A549 (cell line): Measurements from ENCODE around the gene OCSTAMP. TPM values are rescaled to one million over a fixed set of nuclear protein-coding genes. Genes with fewer than 3 reads are reported as not detected.

Experiments
- ATAC-seq, 2 experiments: fragments of 200-7000 bp in 1 of 2; fragments of >200 bp in 1 of 2; cut with Nextera tagmentation in 1 of 2; cut with Tn5 transposase in 1 of 2; 3 replicates each; pipeline versions ENCODE4 v1.8.0 to v1.9.1; 2018 to 2020; ENCODE audit warnings: mild to moderate bottlenecking in 1 of 2, moderate library complexity in 1 of 2
- CTCF ChIA-PET: fragments of 300-600 bp; sonication (Branson Sonifier 250); formaldehyde crosslinking; extraction: SDS; loops from one replicate; lab custom pipeline; 2021; ENCODE audit warnings: antibody characterized with exemption, inconsistent platforms; lab: Yijun Ruan, JAX
- POLR2A ChIA-PET: fragments of 350-600 bp; formaldehyde crosslinking; extraction: SDS; loops from one replicate; lab custom pipeline; 2021; ENCODE audit warnings: antibody characterized with exemption, inconsistent platforms; lab: Yijun Ruan, JAX
- DNase-seq, 2 experiments: peaks; one replicate each; pipeline versions ENCODE4 v3.0.0 to v3.0.0-alpha.2; 2011 to 2016; ENCODE audit warnings: low read depth in 1 of 2, low spot score in 1 of 2
- FAIRE-seq: peaks from 2 replicates; lab custom pipeline; 2011; peaks lifted over from hg19 to GRCh38; lab: Jason Lieb, UNC
- H3K27ac ChIP-seq, 2 experiments: fragments of >200 bp; sonication (Bioruptor Twin); formaldehyde crosslinking; 3 replicates each; pipeline ENCODE4 v1.5.1; 2016 to 2017
- H3K4me1 ChIP-seq: fragments of >200 bp; sonication (Bioruptor Twin); formaldehyde crosslinking; 3 replicates; pipeline ENCODE4 v1.6.1; 2016
- H3K4me2 ChIP-seq: fragments of >200 bp; sonication (Bioruptor Twin); formaldehyde crosslinking; 3 replicates; pipeline ENCODE4 v1.6.1; 2016
- H3K4me3 ChIP-seq: fragments of >200 bp; sonication (Bioruptor Twin); formaldehyde crosslinking; 3 replicates; pipeline ENCODE4 v1.5.1; 2016
- H3K9me3 ChIP-seq: fragments of >200 bp; sonication (Bioruptor Twin); formaldehyde crosslinking; 3 replicates; pipeline ENCODE4 v1.6.1; 2016
- CBX8 ChIP-seq: fragments of 200-600 bp; sonication (generic); IDR thresholded peaks from 2 replicates; pipeline ENCODE4 v1.6.1; 2016
- CHD2 ChIP-seq: fragments of 150-350 bp; IDR thresholded peaks from 2 replicates; pipeline ENCODE4 v1.6.1; 2014; ENCODE audit warnings: low read length; ENCODE audit not compliant: partially characterized antibody
- CHD4 ChIP-seq: fragments of 200-600 bp; sonication (generic); IDR thresholded peaks from 2 replicates; pipeline ENCODE4 v1.6.1; 2016; ENCODE audit warnings: antibody characterized with exemption, mild to moderate bottlenecking, borderline replicate concordance
- EHF ChIP-seq: fragments of 250-450 bp; sonication (Bioruptor Pico); IDR thresholded peaks from 2 replicates; pipeline ENCODE4 v1.5.0; 2020; ENCODE audit warnings: mild to moderate bottlenecking
- EHMT2 ChIP-seq: fragments of 200-600 bp; sonication (generic); IDR thresholded peaks from 2 replicates; pipeline ENCODE4 v1.6.1; 2016; ENCODE audit warnings: antibody characterized with exemption, low read depth, mild to moderate bottlenecking, moderate library complexity
- FOXS1 ChIP-seq: fragments of 250-450 bp; sonication (Bioruptor Pico); IDR thresholded peaks from 2 replicates; pipeline ENCODE4 v1.5.0; 2020; ENCODE audit warnings: mild to moderate bottlenecking, moderate library complexity
- HEYL ChIP-seq: fragments of 250-450 bp; sonication (Bioruptor Pico); IDR thresholded peaks from 2 replicates; pipeline ENCODE4 v1.8.0; 2021; ENCODE audit warnings: mild to moderate bottlenecking, moderate library complexity
- HOXA7 ChIP-seq: fragments of 250-450 bp; sonication (Bioruptor Pico); IDR thresholded peaks from 2 replicates; pipeline ENCODE4 v1.5.0; 2020; ENCODE audit warnings: mild to moderate bottlenecking, moderate library complexity
- HOXB13 ChIP-seq: fragments of 250-450 bp; sonication (Bioruptor Pico); IDR thresholded peaks from 2 replicates; pipeline ENCODE4 v1.5.0; 2020; ENCODE audit warnings: low read depth, mild to moderate bottlenecking, moderate library complexity
- HOXB5 ChIP-seq: fragments of 250-450 bp; sonication (Bioruptor Pico); IDR thresholded peaks from 2 replicates; pipeline ENCODE4 v1.5.0; 2020; ENCODE audit warnings: mild to moderate bottlenecking, moderate library complexity
- JUNB ChIP-seq: fragments of >200 bp; sonication (Bioruptor Twin); formaldehyde crosslinking; IDR thresholded peaks from 2 replicates; pipeline ENCODE4 v1.6.1; 2016
- MAFK ChIP-seq: fragments of 450-650 bp; IDR thresholded peaks from 2 replicates; pipeline ENCODE4 v1.6.1; 2014; ENCODE audit not compliant: partially characterized antibody
- NFE2L2 ChIP-seq: fragments of 150-350 bp; conservative IDR thresholded peaks from 2 replicates; pipeline ENCODE4 v1.6.1; 2014; ENCODE audit warnings: low read length
- PHF8 ChIP-seq: fragments of 200-600 bp; sonication (generic); IDR thresholded peaks from 2 replicates; pipeline ENCODE4 v1.6.1; 2016; ENCODE audit warnings: low read depth, mild to moderate bottlenecking, antibody characterized with exemption, moderate library complexity, borderline replicate concordance
- RAD21 ChIP-seq, 2 experiments: fragments of >200 bp in 1 of 2; sonication (Bioruptor Twin) in 1 of 2; formaldehyde crosslinking in 1 of 2; IDR thresholded peaks in 1 of 2; conservative IDR thresholded peaks in 1 of 2; 2 replicates in 1 of 2; 3 replicates in 1 of 2; pipeline ENCODE4 v1.6.1; 2012 to 2018; ENCODE audit warnings: inconsistent platforms in 1 of 2
- RCOR1 ChIP-seq: fragments of 150-350 bp; IDR thresholded peaks from 2 replicates; pipeline ENCODE4 v1.6.1; 2014; ENCODE audit warnings: antibody characterized with exemption, low read length, low read depth
- SMC3 ChIP-seq: fragments of >200 bp; sonication (Bioruptor Twin); formaldehyde crosslinking; IDR thresholded peaks from 3 replicates; pipeline ENCODE4 v1.6.1; 2018; ENCODE audit warnings: inconsistent platforms
- TFCP2L1 ChIP-seq: fragments of 250-450 bp; sonication (Bioruptor Pico); IDR thresholded peaks from 2 replicates; pipeline ENCODE4 v1.5.0; 2021; ENCODE audit warnings: mild to moderate bottlenecking
- ZNF302 ChIP-seq: fragments of 250-450 bp; sonication (Bioruptor Pico); IDR thresholded peaks from 2 replicates; pipeline ENCODE4 v1.9.0; 2021; ENCODE audit warnings: inconsistent platforms, mild to moderate bottlenecking, moderate library complexity
- WGBS: methylation state at CpG from one replicate; pipeline ENCODE4 v1.1.6; 2017; ENCODE audit errors: missing lambda C conversion rate; 5-methylcytosine and 5-hydroxymethylcytosine counted together
- polyA plus RNA-seq, 4 experiments: library from polyadenylated mRNA; depleted of rRNA in 3 of 4; stranded (reverse); fragments of >200 nt; fragmentation: RNase III in 1 of 4; extraction: RNeasy Plus Mini Kit Qiagen cat#74134 plus additional on column Dnase treatment in 1 of 4; gene quantifications; 2 replicates in 3 of 4; 3 replicates in 1 of 4; pipeline ENCODE4 v1.2.3, GENCODE V29; 2011 to 2017
- TF ChIP-seq, protein P1 (sequence below): fragments of >200 bp; sonication (Bioruptor Twin); formaldehyde crosslinking; IDR thresholded peaks from 3 replicates; pipeline ENCODE4 v1.6.1; 2016
- TF ChIP-seq, protein P2 (sequence below): fragments of 250-450 bp; sonication (Bioruptor Pico); IDR thresholded peaks from 2 replicates; pipeline ENCODE4 v1.5.0; 2021; ENCODE audit warnings: mild to moderate bottlenecking, moderate library complexity, borderline replicate concordance
- TF ChIP-seq, protein P3 (sequence below): IDR thresholded peaks from 2 replicates; pipeline ENCODE4 v1.6.1; 2012; ENCODE audit warnings: low read depth, borderline replicate concordance

OCSTAMP gene
- polyA plus RNA-seq, 2 of the 4 experiments (the other 2 are of a cell fraction), result not detected

DNA sequence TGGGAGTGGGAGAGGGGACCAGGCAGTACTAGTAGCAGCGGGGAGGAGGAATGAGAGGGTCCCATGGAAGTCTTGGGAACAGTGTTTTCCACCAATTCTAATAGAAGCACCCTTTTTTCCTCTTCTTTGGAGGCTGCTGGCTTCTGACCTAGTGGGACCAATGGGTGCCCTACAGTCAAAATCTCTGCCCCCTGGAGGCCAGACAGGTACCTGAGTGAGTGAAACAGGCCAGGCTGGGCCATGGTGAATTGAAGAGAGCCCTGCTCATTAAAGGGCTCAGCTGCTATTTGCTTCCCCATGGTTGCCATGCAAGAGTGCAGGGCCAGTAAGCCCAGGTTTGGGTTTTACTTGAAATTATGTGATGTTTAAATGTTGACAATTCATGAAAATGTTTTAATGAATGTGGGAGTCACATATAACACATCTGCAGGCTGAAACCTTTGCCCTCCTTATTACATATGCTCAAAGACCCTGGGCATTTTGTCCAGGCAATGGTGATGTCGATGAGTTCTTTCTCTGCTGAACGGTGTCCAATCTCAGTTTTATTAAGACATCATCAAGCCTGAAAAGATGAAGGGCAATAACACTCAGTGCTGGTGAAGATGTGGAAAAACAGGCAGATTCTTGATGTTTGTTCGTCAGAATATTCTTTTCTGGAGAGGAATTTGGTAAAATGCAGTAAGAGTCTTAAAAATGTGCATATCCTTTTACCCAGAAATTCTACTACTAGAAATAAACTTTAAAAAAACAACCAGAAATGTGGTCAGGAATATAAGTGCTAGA is 42.3 kb upstream of the OCSTAMP start:
- CTCF ChIA-PET, result interaction anchor here (1.0 kb wide), 1 partner anchor 460 kb away, joined by 3 read pairs; no protein-coding TSS in a partner anchor
- WGBS, result 11% methylated on average over 4 of the region's 4 CpGs
- peak in 1 of 2 experiments; percentile 10 for DNase-seq

DNA sequence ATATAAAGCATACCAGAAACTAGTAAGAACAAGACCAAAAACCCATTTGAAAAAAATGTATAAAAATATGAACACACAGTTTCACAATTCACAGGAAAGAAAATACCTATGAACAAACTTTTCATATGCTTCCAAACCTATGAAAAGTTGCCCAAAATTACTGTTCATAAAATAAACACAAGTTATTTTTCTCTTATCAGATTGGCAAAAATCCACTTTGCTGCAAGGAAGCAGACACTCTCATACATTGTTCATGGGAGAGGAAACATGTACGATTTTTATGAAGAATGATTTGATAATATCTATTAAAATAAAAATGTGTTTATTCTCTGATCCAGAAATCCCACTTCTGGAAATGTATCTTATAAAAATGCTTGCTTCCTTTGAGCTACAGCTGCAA is 40.0 kb upstream of the OCSTAMP start:
- ChIA-PET CTCF (interaction anchor here (0.7 kb wide), 1 partner anchor 22 kb away, joined by 3 read pairs; no protein-coding TSS in a partner anchor), POLR2A (no interaction called here)
- no peak for FAIRE-seq
- TF ChIP-seq, protein P1, sequence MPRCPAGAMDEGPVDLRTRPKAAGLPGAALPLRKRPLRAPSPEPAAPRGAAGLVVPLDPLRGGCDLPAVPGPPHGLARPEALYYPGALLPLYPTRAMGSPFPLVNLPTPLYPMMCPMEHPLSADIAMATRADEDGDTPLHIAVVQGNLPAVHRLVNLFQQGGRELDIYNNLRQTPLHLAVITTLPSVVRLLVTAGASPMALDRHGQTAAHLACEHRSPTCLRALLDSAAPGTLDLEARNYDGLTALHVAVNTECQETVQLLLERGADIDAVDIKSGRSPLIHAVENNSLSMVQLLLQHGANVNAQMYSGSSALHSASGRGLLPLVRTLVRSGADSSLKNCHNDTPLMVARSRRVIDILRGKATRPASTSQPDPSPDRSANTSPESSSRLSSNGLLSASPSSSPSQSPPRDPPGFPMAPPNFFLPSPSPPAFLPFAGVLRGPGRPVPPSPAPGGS, result no peak
- TF ChIP-seq, protein P2, sequence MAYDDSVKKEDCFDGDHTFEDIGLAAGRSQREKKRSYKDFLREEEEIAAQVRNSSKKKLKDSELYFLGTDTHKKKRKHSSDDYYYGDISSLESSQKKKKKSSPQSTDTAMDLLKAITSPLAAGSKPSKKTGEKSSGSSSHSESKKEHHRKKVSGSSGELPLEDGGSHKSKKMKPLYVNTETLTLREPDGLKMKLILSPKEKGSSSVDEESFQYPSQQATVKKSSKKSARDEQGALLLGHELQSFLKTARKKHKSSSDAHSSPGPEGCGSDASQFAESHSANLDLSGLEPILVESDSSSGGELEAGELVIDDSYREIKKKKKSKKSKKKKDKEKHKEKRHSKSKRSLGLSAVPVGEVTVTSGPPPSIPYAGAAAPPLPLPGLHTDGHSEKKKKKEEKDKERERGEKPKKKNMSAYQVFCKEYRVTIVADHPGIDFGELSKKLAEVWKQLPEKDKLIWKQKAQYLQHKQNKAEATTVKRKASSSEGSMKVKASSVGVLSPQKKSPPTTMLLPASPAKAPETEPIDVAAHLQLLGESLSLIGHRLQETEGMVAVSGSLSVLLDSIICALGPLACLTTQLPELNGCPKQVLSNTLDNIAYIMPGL (CRISPR knock-in tag), result no peak
- no peak for TF ChIP-seq CBX8
- TF ChIP-seq RCOR1, result no peak
- no peak for TF ChIP-seq MAFK
- TF ChIP-seq RAD21 (conservative IDR thresholded peaks at IDR 0.05 in 1 of 2, IDR thresholded peaks at IDR 0.05 in 1 of 2), result no peak
- TF ChIP-seq HOXB5, result no peak
- no peak for TF ChIP-seq EHMT2
- no peak for TF ChIP-seq FOXS1 (CRISPR knock-in tag)
- no peaks in the 10 kb centered on the region for H3K4me1 ChIP-seq
- no peak overlapping the region for H3K27ac ChIP-seq
- 16% methylated on average over 1 of the region's 1 CpG for WGBS
- H3K4me3 ChIP-seq, result no peak overlapping the region
- no peak for ATAC-seq
- H3K4me2 ChIP-seq, result no peak overlapping the region
- no peaks in the 10 kb centered on the region for H3K9me3 ChIP-seq
- no peak for DNase-seq

More for the DNA sequence above, 42.3 kb upstream of the OCSTAMP start:
- POLR2A ChIA-PET, result no interaction called here
- Histone ChIP-seq H3K4me1 (no peaks in the 10 kb centered on the region), H3K4me2 (no peak overlapping the region), H3K9me3 (no peaks in the 10 kb centered on the region), H3K27ac (no peak overlapping the region), H3K4me3 (no peak overlapping the region)
- peak in 1 of 2 experiments; percentile 71; a peak in 3 of 6 replicates for ATAC-seq
- TF ChIP-seq EHF (CRISPR knock-in tag) (no peak), TFCP2L1 (CRISPR knock-in tag) (no peak), NFE2L2 (no peak), CHD2 (no peak), HOXB13 (CRISPR knock-in tag) (no peak), CBX8 (no peak), PHF8 (no peak), EHMT2 (no peak), HEYL (CRISPR knock-in tag) (no peak), HOXA7 (CRISPR knock-in tag) (no peak), RAD21 (conservative IDR thresholded peaks at IDR 0.05 in 1 of 2, IDR thresholded peaks at IDR 0.05 in 1 of 2) (no peak), CHD4 (no peak), JUNB (no peak), SMC3 (no peak), ZNF302 (CRISPR knock-in tag) (no peak)
- TF ChIP-seq, protein P1, result no peak
- TF ChIP-seq, protein P3, sequence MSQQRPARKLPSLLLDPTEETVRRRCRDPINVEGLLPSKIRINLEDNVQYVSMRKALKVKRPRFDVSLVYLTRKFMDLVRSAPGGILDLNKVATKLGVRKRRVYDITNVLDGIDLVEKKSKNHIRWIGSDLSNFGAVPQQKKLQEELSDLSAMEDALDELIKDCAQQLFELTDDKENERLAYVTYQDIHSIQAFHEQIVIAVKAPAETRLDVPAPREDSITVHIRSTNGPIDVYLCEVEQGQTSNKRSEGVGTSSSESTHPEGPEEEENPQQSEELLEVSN, result no peak
- no peak for FAIRE-seq
